Activated effector memory CD4-positive, alpha-beta T cell treated with anti-CD3 and anti-CD28 coated beads, Interleukin-2, amount 50 U/mL, for 16 hours (primary cell): ENCODE results near the gene WASF1.
"Not testable (repeated sequence)": the region's sequence is repeated elsewhere in the genome, so short reads cannot be mapped to it uniquely, and the experiment has no call there.

Source experiments
- DNase-seq: peaks from one replicate; pipeline ENCODE4 v3.0.0-alpha.2; 2020

Gene WASF1

DNA sequence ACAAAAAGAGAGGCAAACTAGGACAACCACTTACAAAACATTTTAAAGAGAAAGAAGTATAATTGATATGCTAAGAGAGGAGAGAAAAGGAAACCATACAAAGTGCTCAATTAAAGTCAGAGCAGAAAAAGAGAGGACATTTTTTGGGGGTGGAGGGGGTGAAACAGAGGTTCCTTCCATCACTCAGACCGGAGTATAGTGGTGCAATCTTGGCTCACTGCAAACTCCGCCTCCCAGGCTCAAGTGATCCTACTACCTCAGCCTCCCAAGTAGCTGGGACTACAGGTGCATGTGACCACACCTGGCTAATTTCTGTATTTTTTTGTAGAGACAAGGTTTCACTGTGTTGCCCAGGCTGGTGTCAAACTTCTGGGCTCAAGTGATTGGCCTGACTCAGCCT lies 9.4 kb downstream of the WASF1 start:
- no peak for DNase-seq

GRCh38 chr6:110158479-110158878 lies 21.0 kb downstream of the WASF1 start:
- no peak for DNase-seq

DNA sequence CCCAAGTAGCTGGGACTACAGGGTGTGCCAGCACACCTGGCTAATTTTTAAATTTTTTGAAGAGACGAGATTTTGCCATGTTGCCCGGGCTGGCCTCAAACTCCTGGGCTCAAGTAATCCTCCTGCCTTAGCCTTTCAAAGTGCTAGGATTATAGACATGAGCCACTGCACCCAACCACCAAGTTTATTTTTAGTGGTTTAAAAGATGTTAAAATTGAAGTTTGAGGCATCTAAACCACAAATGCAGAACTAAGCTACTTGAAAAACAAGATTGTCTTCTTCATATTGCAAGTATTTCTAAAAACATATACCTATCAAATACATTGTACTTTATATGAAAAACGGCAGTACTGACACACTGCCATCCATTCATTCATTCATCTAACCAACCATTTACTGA lies 31.6 kb downstream of the WASF1 start:
- DNase-seq = no peak

DNA sequence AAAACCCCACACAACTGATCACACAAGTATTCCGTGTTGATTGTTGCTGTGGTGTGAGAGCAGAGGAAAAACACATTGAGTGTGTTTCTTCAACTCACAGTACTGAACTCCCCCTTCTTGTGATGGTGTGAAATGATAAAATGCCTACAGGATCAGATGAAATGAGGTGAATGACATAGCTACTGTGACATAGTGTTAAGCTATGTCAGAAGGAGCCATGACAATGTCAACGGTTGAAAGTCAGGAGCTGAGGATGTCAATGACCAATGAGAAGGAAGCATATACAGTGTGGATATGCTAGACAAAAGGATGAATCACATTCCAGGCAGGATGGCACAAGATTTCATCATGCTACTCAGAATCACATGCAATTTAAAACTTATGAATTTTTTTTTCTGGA lies 38.8 kb downstream of the WASF1 start:
- no peak for DNase-seq

DNA sequence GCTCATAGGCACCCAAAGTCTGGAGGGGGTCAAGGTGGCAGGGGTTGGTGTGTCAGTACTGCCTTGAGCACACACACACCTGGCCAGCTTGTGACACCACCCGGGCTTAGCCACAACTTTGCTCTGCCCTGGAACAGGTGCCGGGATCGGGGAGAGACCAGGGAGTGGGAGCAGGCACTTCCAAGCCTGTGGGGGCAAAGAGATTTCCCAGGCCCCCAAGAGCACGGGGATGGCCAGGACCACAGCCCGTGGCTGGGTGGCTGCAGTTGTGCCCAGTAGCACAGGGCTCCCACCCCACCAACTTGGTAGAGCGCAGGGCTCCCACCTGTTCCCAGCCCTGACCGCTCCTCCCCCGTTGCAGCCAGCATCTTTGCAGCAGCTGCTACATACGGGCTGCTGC lies 40.4 kb downstream of the WASF1 start:
- no peak for DNase-seq

GRCh38 chr6:110137924-110138887 lies 41.3 kb downstream of the WASF1 start:
- no peak for DNase-seq

- no peak for DNase-seq
Measured at GRCh38 chr6:110130362-110130761, 49.1 kb downstream of the WASF1 start.

- DNase-seq = no peak
Measured at GRCh38 chr6:110128418-110128817, 51.1 kb downstream of the WASF1 start.

GRCh38 chr6:110125361-110125760 lies 54.1 kb downstream of the WASF1 start:
- no peak for DNase-seq

DNA sequence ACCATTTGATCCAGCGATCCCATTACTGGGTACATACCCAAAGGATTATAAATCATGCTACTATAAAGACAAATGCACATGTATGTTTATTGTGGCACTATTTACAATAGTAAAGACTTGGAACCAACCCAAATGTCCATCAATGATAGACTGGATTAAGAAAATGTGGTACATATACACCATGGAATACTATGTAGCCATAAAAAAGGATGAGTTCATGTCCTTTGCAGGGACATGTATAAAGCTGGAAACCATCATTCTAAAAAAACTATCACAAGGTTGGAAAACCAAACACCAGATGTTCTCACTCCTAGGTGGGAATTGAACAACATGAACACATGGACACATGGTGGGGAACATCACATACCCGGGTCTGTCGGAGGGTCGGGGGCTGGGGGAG lies 57.8 kb downstream of the WASF1 start:
- not testable (repeated sequence) for DNase-seq

DNA sequence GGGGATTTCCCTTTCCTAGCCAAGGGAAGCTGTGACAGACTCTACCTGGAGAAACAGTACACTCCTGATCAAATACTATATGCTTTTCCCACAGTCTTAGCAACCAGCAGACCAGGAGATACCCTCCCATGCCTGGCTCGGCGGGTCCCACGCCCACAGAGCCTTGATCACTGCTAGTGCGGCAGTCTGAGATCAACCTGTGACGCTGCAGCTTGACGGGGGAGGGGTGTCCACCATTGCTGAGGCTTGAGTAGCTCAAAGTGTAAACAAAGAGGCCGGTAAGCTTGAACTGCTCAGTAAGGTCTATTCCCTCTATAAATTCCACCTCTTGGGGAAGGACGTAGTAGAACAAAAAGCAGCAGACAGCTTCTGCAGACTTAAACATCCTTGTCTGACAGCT lies 63.2 kb downstream of the WASF1 start:
- DNase-seq = no peak

GRCh38 chr6:110114004-110114403 lies 65.5 kb downstream of the WASF1 start:
- DNase-seq = no peak

- DNase-seq = no peak
Measured at GRCh38 chr6:110105296-110105695, 74.2 kb downstream of the WASF1 start.

GRCh38 chr6:110103260-110103659 lies 76.2 kb downstream of the WASF1 start:
- no peak for DNase-seq

- no peak for DNase-seq
Measured at GRCh38 chr6:110102411-110102810, 77.1 kb downstream of the WASF1 start.

DNA sequence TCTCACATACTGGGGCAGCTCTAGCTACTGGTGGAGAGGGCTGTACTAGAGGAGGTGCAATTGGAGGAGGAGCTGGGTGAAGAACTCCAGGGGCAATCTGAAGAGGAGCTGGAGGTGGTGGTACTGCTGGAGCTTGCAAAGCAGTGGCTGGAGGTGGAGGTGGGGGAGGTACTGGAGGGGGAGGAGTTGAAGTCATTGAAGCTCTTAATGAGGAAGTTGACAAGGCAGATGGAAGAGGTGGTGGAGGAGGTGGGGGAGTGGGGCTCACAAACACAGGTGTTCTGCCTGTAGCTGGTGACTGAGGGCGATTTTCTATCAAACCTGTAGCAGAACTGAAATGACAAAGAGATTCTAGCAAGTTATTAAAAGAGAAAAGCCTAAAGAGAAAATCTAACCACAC lies 77.6 kb downstream of the WASF1 start:
- DNase-seq = no peak

DNA sequence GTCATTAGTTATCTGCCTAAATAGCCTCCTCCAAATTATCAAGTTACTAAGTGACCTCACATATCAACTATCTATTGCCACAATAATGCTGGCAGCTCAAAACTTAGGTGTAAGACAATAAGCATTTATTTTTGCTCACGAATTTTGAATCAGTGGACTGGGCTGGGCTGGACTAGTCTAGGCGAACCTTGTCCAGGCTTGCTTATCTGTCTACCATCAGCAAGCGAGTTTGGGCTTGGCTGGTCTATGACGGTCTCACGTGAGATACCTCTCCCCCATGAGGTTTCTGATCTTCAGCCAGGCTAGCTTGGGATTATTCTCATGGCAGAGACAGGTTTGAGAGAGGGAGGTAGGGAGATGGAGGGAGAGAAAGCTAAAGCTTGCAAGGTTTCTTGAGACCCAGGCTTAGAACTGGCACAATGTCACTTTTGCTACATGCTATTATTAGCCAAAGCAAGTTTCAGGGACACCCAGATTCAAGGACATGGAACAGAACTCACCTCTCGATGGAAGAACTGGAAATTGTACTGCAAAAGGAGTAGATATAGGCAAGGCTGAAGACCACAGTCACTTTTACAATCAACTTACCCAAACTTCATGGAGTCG lies 80.9 kb downstream of the WASF1 start:
- DNase-seq = no peak

GRCh38 chr6:110097443-110097842 lies 82.0 kb downstream of the WASF1 start:
- no peak for DNase-seq

DNA sequence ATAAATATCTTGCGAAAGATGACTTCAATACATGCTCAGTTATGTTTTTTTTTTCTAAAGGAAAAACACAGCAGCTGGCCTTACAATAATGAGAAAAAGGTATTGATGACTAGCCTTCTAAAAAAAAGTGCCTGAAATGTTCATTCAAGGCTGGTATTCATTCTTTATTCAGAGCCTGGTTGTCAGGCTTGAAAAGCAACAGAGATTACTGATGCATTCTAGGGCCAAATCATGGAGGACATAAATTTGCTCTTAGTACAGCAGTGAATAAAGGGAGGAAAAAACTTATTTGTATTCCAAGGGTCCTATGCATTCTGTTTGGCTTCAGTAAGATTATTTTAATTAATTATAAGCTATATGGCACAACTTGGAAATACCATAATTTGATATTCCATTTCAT lies 83.5 kb downstream of the WASF1 start:
- DNase-seq = no peak

DNA sequence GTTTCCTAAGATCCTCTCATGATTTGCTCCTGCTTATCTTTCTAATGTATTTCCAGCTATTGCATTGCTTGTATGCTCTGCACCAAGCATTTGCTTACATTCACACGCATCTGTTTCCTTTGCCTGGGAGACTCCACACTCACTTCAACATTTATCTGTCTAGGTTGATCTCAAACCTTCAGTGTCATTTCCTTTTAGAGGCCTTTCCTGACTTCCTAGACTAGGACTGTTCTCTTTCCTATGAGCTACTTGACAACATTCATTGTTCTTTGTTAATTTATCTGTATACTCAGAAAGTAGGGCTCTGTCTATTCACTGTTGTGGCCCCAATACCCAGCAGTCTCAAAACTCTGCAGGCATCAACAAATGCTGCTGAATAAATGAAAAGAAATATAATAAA lies 84.4 kb downstream of the WASF1 start:
- DNase-seq = no peak

- no peak for DNase-seq
Measured at GRCh38 chr6:110093981-110094380, 85.5 kb downstream of the WASF1 start.

DNA sequence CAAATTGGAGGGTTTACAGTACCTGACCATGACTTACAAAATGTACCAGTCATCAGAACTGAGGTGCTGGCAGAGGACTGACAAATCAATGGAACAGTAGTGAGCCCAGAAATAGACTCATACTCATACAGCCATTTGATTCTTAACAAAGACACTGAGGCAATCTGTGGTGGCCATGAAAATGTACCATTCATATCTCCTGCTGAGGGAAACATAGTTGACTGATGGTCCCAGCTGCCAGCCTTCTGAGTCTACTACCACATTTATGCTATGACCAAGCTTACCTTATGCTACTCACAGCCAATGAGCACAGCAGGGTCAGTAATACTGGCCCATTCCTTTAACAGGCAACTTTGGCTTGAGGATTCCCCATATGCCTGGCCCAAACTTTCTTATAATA lies 88.6 kb downstream of the WASF1 start:
- no peak for DNase-seq

DNA sequence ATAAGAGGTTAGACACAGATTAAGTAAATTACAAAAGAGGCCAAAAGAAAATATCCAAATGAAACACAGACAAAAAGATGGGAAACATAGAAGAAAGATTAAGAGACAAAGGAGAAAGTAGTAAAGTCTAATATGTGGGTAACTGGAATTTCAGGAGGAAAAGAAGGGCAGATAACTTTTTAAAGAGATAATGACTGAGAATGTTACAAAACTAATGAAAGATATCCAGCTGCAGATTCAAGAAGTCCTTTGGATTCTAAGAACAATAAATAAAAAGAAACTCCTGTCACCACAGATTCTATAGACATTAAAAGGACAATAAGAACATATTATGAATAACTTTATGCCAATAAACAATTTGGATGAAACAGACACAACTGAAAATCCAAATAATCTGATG lies 90.1 kb downstream of the WASF1 start:
- DNase-seq = no peak

- DNase-seq = no peak
Measured at GRCh38 chr6:110085285-110085684, 94.2 kb downstream of the WASF1 start.
